KMS-11 (cell line): ENCODE data around the gene LCE1E.

Experiments used
- H2AFZ ChIP-seq: fragments of 200-600 bp; sonication (generic); 2 replicates; pipeline ENCODE4 v1.6.1; 2016; ENCODE audit warnings: antibody characterized with exemption, mixed run types, low read depth
- H3K27ac ChIP-seq: fragments of 200-600 bp; sonication (generic); 2 replicates; pipeline ENCODE4 v1.6.1; 2016; ENCODE audit warnings: mild to moderate bottlenecking, mixed run types
- H3K27me3 ChIP-seq: fragments of 200-600 bp; sonication (generic); 2 replicates; pipeline ENCODE4 v1.6.1; 2017; ENCODE audit warnings: mild to moderate bottlenecking, low read depth, mixed run types, moderate library complexity; ENCODE audit not compliant: insufficient read depth
- H3K36me3 ChIP-seq: fragments of 200-600 bp; sonication (generic); 2 replicates; pipeline ENCODE4 v1.6.1; 2017; ENCODE audit warnings: mild to moderate bottlenecking, mixed run types; ENCODE audit not compliant: insufficient read depth
- H3K4me1 ChIP-seq: fragments of 200-600 bp; sonication (generic); 2 replicates; pipeline ENCODE4 v1.6.1; 2016; ENCODE audit warnings: mild to moderate bottlenecking, low read depth, mixed run types; ENCODE audit not compliant: poor library complexity, severe bottlenecking
- H3K4me2 ChIP-seq: fragments of 200-600 bp; sonication (generic); 2 replicates; pipeline ENCODE4 v1.7.0; 2016; ENCODE audit warnings: mild to moderate bottlenecking, mixed run types
- H3K4me3 ChIP-seq: fragments of 200-600 bp; sonication (generic); IDR thresholded peaks from 2 replicates; pipeline ENCODE4 v1.6.1; 2017; ENCODE audit warnings: low read depth, low read length, mixed read lengths; ENCODE audit not compliant: insufficient read depth
- H3K79me2 ChIP-seq: fragments of 200-600 bp; sonication (generic); 2 replicates; pipeline ENCODE4 v1.6.1; 2016; ENCODE audit warnings: low read depth, mixed run types; ENCODE audit not compliant: insufficient read depth
- H3K9ac ChIP-seq: fragments of 200-600 bp; sonication (generic); 2 replicates; pipeline ENCODE4 v1.6.1; 2016; ENCODE audit warnings: mild to moderate bottlenecking, mixed run types
- H4K20me1 ChIP-seq: fragments of 200-600 bp; sonication (generic); 2 replicates; pipeline ENCODE4 v1.6.1; 2016; ENCODE audit warnings: mild to moderate bottlenecking, mixed run types; ENCODE audit not compliant: insufficient read depth
- TF ChIP-seq, protein P1 (sequence below): fragments of 200-600 bp; sonication (generic); conservative IDR thresholded peaks from 2 replicates; pipeline ENCODE4 v1.6.1; 2017; ENCODE audit warnings: low read depth, mild to moderate bottlenecking, antibody characterized with exemption, low read length, moderate library complexity, mixed read lengths

Gene LCE1E

DNA sequence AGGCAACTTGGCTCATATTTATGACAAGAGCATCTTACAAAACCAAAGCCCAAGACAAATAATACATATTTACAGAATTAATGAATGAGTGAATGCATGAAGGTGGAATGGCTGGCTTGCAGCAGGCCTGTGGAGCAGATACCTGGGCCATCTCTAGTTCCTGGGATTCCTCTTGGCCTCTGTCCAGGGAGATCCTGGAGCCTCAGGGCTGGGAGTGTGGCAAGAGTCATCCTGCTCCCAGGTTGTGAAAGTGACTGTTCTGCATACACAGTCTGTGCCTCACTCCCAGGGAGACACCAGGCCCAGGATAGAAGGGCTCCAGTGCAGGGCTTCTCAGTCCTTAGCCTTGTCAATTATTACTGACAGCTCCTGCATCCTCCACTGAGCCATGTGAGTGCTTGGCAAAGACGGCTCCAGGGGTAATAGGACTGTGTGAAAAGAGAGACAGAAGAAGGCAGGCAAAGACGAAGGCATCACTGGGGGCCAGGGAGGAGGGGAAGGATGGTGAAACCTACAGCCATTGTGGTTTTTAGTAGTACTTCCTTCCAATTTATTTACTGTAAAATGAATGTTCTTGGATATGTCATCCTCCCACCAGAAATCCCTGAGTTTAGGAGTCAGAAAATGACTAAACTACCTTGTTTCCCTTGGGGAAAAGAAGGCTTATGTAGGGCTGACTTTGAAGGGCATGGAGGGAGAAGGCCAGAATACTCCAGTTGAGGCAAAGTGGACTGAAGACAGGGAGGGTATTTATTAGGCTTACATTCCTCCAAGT lies 42.5 kb upstream of the LCE1E start:
- Histone ChIP-seq H3K4me2 (no peak overlapping the region), H3K4me3 (no peak overlapping the region), H3K79me2 (no peaks in the 10 kb centered on the region), H3K4me1 (no peaks in the 10 kb centered on the region), H3K27me3 (no peaks in the 10 kb centered on the region), H2AFZ (no peak overlapping the region), H4K20me1 (no peaks in the 10 kb centered on the region), H3K9ac (no peak overlapping the region), H3K36me3 (no peaks in the 10 kb centered on the region), H3K27ac (no peak overlapping the region)
- TF ChIP-seq, protein P1, sequence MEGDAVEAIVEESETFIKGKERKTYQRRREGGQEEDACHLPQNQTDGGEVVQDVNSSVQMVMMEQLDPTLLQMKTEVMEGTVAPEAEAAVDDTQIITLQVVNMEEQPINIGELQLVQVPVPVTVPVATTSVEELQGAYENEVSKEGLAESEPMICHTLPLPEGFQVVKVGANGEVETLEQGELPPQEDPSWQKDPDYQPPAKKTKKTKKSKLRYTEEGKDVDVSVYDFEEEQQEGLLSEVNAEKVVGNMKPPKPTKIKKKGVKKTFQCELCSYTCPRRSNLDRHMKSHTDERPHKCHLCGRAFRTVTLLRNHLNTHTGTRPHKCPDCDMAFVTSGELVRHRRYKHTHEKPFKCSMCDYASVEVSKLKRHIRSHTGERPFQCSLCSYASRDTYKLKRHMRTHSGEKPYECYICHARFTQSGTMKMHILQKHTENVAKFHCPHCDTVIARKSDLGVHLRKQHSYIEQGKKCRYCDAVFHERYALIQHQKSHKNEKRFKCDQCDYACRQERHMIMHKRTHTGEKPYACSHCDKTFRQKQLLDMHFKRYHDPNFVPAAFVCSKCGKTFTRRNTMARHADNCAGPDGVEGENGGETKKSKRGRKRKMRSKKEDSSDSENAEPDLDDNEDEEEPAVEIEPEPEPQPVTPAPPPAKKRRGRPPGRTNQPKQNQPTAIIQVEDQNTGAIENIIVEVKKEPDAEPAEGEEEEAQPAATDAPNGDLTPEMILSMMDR: no peak

DNA sequence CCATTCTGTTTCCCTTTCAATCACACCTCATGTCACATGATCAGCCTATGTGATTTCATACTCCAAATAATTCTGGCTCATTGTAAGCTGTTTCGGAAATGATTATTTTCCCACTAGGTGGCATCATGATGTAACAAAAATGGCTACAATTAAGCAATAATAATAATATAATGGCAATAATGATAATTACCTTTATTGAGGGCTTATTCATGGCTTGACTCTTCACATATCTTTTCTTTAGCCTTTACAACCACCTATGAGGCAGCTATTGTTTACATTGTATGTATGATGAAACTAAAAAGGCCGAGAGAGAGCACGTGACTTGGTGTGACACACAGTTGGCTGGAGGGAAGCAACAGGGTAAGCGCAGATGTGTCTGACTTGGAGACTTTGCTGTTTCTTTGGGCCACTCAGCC lies 40.8 kb upstream of the LCE1E start:
- Histone ChIP-seq H3K9ac (no peak overlapping the region), H3K4me3 (no peak overlapping the region), H3K27me3 (no peaks in the 10 kb centered on the region), H3K36me3 (no peaks in the 10 kb centered on the region), H4K20me1 (no peaks in the 10 kb centered on the region), H3K4me1 (no peaks in the 10 kb centered on the region), H3K79me2 (no peaks in the 10 kb centered on the region), H2AFZ (no peak overlapping the region), H3K27ac (no peak overlapping the region), H3K4me2 (no peak overlapping the region)
- TF ChIP-seq, protein P1: peak; percentile 58

DNA sequence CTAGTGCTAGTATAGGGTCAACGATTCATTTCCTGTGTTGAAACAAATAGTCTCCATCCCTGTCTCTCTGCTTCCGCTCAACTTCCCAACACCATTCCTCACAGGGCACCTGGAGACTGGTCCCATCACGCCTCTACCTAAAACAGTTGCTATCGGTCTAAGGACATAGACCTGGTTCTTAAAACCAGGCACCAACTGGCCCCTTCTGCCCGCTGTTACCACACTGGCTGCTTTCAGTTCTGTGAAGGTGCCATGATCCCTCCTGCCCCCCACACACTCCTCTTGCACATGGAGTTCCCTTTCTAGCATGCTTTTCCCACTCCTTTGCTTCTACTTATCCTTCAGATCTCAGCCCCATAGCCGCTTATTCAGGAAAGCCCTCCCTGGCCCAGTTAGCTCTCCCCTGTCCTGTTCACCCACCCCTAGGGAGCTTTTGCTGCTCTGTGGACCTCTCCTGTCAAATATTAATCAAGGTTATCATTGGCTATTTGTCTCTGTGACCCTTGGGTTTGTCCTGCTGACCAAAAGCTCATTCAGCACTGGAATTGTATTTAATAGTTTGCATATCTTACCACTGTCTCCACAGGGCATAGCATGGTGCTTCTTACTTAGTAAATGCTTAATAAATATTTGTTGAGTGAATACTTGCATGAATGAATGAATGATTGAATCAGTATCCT lies 40.2 kb upstream of the LCE1E start:
- Histone ChIP-seq H3K79me2 (no peaks in the 10 kb centered on the region), H3K4me1 (no peaks in the 10 kb centered on the region), H4K20me1 (no peaks in the 10 kb centered on the region), H3K9ac (no peak overlapping the region), H2AFZ (no peak overlapping the region), H3K27me3 (no peaks in the 10 kb centered on the region), H3K36me3 (no peaks in the 10 kb centered on the region), H3K4me2 (no peak overlapping the region), H3K4me3 (no peak overlapping the region), H3K27ac (no peak overlapping the region)
- TF ChIP-seq, protein P1: no peak

DNA sequence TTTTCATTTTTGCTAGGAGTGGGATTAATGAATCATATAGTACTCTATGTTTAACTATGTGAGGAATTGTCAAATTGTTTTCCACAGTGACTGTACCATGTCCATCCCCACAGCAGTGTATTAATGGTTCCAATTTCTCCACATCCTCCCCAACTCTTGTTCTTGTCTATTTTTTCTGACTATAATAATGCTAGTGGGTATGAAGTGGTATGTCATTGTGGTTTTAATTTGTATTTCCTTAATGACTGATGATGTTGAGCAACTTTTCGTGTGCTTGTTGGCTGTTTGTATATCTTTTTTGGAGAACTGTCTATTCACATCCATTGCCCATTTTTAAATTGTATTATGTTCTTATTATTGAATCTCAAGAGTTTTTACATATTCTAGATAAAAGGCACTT lies 38.2 kb upstream of the LCE1E start:
- Histone ChIP-seq H3K9ac (no peak overlapping the region), H3K4me3 (no peak overlapping the region), H2AFZ (no peak overlapping the region), H3K4me1 (no peaks in the 10 kb centered on the region), H3K36me3 (no peaks in the 10 kb centered on the region), H4K20me1 (no peaks in the 10 kb centered on the region), H3K79me2 (no peaks in the 10 kb centered on the region), H3K27ac (no peak overlapping the region), H3K27me3 (no peaks in the 10 kb centered on the region), H3K4me2 (no peak overlapping the region)
- TF ChIP-seq, protein P1: no peak
